Measurements from ENCODE around the gene ZFPM1.

The ZFPM1 gene

GRCh38 chr16:88540346-88540977 lies 87.4 kb downstream of the ZFPM1 start:
- no peak for TF ChIP-seq CTCF (conservative IDR thresholded peaks at IDR 0.05; ENCODE audit: low read length)
- DNase-seq (ENCODE audit: low read depth) = no peak
- no peak overlapping the region for H3K4me3 ChIP-seq (ENCODE audit: low read length)

GRCh38 chr16:88541831-88542616 lies 88.9 kb downstream of the ZFPM1 start:
- no peak for TF ChIP-seq CTCF (conservative IDR thresholded peaks at IDR 0.05; ENCODE audit: low read length)
- H3K4me3 ChIP-seq (ENCODE audit: low read length) = no peak overlapping the region
- DNase-seq (ENCODE audit: low read depth) = no peak

GRCh38 chr16:88543230-88543813 lies 90.2 kb downstream of the ZFPM1 start:
- TF ChIP-seq CTCF (conservative IDR thresholded peaks at IDR 0.05; ENCODE audit: low read length) = no peak
- H3K4me3 ChIP-seq (ENCODE audit: low read length) = no peak overlapping the region
- no peak for DNase-seq (ENCODE audit: low read depth)

GRCh38 chr16:88545781-88546180 lies 92.7 kb downstream of the ZFPM1 start:
- no peak for DNase-seq (ENCODE audit: low read depth)
- TF ChIP-seq CTCF (conservative IDR thresholded peaks at IDR 0.05; ENCODE audit: low read length) = no peak
- no peak overlapping the region for H3K4me3 ChIP-seq (ENCODE audit: low read length)

- no peak overlapping the region for H3K4me3 ChIP-seq (ENCODE audit: low read length)
- no peak for TF ChIP-seq CTCF (conservative IDR thresholded peaks at IDR 0.05; ENCODE audit: low read length)
- DNase-seq (ENCODE audit: low read depth) = no peak
Measured at GRCh38 chr16:88548131-88548874, 95.2 kb downstream of the ZFPM1 start.

GRCh38 chr16:88548985-88549384 lies 95.9 kb downstream of the ZFPM1 start:
- H3K4me3 ChIP-seq (ENCODE audit: low read length) = no peak overlapping the region
- DNase-seq (ENCODE audit: low read depth) = no peak
- no peak for TF ChIP-seq CTCF (conservative IDR thresholded peaks at IDR 0.05; ENCODE audit: low read length)
